ENCODE results near the gene ALDH1L2.

Gene ALDH1L2

DNA sequence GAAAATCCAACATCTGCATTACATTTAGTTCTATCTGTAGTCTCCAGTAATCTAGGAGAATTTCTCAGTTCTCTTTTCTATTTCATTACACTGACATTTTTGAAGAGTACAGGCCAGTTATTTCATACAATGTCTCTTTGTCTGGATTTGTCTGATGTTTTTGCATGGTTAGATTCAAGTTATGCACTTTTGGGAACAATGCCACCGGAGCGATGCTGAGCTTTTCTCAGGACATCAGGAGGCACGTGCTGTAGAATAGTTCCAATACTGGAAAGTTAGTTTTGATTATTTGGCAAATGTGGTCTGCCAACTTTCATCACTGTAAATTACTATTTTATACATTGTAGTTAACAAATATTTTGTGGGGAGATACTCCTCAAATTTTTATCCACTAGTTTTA lies 43.1 kb downstream of the ALDH1L2 start:
- no peak for TF ChIP-seq JUND (IDR thresholded peaks at IDR 0.05; ENCODE audit: low read depth)
- DNase-seq (ENCODE audit: low read depth in 1 of 2, low spot score in 1 of 2) = no peak
- in situ Hi-C loops (cut with HindIII; ENCODE audit: low pct_unique_long_range_greater_than_20kb, low sequenced_read_pairs) = no loop called here

DNA sequence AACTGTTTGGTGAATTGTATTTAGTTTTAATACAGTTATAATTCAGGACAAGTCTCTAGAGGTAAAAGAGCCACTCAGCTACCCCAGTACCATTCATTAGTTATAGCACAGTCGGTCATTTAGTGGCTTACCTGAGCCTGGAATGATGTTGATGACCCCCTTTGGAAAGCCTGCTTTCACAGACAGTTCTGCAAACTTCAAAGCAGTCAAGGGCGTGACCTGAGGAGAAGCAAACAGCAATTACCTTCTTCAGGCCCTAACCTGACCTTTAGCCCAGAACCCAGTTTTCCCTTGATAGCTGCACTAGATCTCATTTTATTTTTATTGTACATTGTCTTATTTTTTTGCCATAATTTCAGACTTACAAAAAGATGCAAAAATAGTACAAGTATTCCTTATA lies 43.8 kb downstream of the ALDH1L2 start:
- no peak for DNase-seq (ENCODE audit: low read depth in 1 of 2, low spot score in 1 of 2)

DNA sequence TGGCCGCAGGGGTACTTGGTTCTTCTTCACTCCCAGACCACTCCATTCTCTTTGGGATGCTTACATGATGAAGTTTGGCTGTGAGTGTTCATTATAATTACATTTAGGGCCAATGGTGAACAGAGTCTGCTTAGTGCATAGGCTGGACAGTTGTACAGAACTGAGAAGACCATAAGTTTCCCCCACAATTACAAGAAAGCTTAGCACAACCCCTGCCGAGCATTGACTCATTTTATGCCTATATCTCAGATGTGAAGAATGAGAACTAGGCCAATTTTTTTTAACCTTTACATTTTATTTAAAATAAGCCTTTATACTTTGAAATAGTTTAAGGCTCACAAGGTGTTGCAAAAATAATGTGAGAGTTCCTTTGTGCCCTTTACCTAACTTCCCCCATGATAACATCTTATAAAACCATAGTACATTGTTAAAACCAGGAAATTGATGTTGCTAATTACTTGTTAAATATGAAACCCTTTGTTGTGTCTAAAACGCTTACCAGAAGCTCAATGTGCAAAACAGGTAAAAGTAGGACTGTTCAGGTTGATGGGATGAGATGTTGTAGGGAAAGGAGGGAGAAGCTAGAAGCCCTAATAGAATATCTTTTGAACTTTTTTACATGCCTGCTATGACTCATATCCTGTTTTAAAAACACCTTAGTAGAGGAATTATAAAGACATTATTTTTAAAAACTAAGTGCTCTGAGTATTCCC lies 47.2 kb downstream of the ALDH1L2 start:
- in situ Hi-C loops (cut with HindIII; ENCODE audit: low pct_unique_long_range_greater_than_20kb, low sequenced_read_pairs) = no loop called here
- DNase-seq (ENCODE audit: low read depth in 1 of 2, low spot score in 1 of 2) = no peak
- TF ChIP-seq JUND (IDR thresholded peaks at IDR 0.05; ENCODE audit: low read depth) = no peak

More for the DNA sequence above, 43.8 kb downstream of the ALDH1L2 start:
- TF ChIP-seq JUND (IDR thresholded peaks at IDR 0.05; ENCODE audit: low read depth) = no peak
- in situ Hi-C loops (cut with HindIII; ENCODE audit: low pct_unique_long_range_greater_than_20kb, low sequenced_read_pairs) = no loop called here

DNA sequence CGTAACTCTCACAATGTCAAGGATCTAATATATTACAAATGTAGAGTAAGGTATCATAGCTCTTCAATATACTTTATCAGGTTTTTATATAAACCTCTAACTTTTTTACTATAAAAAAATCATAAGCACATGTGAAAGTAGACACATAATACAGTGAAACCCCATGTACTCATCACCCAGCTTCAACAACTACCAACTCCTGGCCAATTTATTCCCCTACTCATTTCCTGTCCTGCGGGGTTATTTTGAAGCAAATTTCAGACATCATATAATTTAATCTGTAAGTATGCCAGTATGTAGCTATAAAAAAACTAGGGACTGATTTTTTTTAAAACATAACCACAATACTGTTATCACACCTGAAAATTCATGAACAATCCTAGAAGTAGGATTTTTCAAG lies 50.4 kb downstream of the ALDH1L2 start:
- in situ Hi-C loops (cut with HindIII; ENCODE audit: low pct_unique_long_range_greater_than_20kb, low sequenced_read_pairs) = no loop called here
- DNase-seq (ENCODE audit: low read depth in 1 of 2, low spot score in 1 of 2) = no peak
- no peak for TF ChIP-seq JUND (IDR thresholded peaks at IDR 0.05; ENCODE audit: low read depth)

DNA sequence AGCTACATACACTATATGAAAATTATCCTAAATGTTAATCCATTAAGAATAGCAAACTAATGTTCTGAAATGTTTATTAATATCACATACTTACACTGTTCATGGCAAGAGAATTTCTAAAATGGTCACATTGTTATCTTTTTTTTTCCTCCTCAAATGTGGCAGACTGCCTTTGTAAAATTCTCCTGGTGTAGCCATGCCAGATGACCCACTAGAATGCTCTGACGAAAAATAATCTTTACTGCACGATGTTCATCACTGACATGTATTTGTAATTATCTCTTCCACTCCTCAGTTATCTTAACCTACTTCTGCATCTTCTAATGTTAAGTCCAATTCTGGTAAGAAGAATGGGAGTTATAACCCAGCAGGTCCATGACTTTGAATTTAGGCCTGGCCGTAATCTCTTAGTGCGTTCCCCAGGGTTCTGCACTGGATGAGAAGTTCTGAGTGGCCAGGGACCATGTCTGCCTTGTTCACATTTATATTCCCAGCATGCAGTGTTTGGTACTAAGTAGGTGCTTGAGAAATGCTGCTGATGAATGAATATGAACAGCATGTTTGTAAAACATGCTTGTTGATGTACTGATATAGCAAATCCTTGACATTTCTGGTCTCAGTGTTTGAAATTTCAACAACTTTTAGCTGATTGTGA lies 51.4 kb downstream of the ALDH1L2 start:
- no peak for DNase-seq (ENCODE audit: low read depth in 1 of 2, low spot score in 1 of 2)
- TF ChIP-seq JUND (IDR thresholded peaks at IDR 0.05; ENCODE audit: low read depth) = no peak
- in situ Hi-C loops (cut with HindIII; ENCODE audit: low pct_unique_long_range_greater_than_20kb, low sequenced_read_pairs) = no loop called here

DNA sequence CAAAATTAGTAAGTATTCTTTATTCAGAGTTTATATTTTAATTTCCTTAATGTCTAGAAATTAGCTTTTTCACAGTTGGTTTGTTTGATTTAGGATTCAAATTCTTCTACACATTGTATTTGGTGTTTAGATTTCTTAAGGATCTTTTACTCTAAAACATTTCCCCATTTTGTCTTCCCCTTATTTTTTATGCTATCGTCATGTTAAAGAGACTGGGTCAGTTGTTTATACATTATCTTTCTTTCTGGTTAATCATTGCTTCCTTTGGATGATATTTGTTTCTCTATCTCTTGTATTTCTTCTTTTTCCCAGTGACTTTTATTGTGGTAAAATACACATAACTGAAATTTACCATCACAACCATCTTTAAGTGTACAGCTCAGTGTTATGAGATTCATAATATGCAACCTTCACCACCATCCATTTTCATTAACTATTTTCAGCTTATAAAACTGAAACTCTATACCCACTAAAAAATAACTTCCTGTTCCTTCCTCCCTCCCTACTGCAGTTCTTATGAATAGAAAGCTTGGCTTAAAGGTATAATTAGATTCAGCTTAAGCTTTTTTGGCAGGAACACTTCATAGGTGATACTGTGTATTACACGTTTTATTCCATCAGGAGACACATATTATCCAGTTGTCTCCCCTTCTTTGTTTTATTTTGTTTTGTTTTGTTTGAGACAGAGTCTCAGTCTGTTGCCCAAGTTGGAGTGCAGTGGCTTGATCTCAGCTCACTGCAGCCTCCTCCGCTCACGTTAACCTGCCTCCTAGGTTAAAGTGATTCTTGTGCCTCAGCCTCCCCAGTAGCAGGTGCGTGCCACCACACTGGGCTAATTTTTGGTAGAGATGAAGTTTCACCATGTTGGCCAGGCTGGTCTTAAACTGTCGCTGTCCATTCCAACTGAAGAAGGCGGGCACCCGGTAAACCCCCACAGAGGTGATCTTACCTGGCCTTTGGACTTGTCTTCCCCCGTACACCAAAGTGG lies 53.1 kb downstream of the ALDH1L2 start:
- in situ Hi-C loops (cut with HindIII; ENCODE audit: low pct_unique_long_range_greater_than_20kb, low sequenced_read_pairs) = no loop called here
- no peak for TF ChIP-seq JUND (IDR thresholded peaks at IDR 0.05; ENCODE audit: low read depth)
- DNase-seq (ENCODE audit: low read depth in 1 of 2, low spot score in 1 of 2) = no peak

DNA sequence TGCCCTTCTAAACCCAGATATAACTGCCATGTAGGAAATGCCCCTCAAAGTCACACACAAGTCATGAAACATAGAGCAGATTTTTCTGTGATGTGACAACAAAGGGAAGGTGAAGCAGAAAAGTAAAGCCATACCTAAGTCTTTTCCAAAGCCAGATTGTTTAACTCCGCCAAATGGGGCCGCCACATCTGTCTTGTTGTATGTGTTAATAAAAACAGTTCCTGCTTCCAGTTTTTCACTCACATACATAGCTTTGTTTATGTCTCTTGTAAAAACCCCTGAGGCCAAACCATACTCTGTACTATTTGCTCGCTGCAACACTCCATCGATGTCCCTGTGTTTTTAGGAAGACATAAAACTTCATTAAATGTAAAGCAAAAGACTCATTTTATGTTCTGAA lies 57.8 kb downstream of the ALDH1L2 start:
- peak in 1 of 2 experiments; percentile 20 for DNase-seq (ENCODE audit: low read depth in 1 of 2, low spot score in 1 of 2)
- in situ Hi-C loops (cut with HindIII; ENCODE audit: low pct_unique_long_range_greater_than_20kb, low sequenced_read_pairs) = no loop called here
- TF ChIP-seq JUND (IDR thresholded peaks at IDR 0.05; ENCODE audit: low read depth) = no peak

DNA sequence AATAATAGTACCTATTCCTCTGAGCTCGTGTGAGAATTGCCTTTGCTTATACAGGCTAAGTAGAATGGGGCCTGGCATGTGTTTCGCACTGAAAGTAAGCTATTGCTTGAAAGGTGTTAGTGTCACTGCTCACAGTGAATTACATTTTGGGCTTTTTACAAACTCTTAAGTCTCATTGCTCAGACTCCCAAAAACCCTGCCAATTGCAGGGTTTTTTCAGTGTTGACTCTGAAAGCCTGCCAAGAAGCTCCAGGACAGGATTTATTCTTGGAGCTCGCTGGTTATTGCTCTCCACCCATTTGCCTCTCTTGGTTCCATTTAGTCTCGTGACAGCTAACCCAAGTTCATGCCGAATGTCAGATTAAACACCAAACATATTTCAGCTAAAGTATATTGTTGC lies 58.4 kb downstream of the ALDH1L2 start:
- in situ Hi-C loops (cut with HindIII; ENCODE audit: low pct_unique_long_range_greater_than_20kb, low sequenced_read_pairs) = no loop called here
- DNase-seq (ENCODE audit: low read depth in 1 of 2, low spot score in 1 of 2) = peak in 1 of 2 experiments; percentile 18
- no peak for TF ChIP-seq JUND (IDR thresholded peaks at IDR 0.05; ENCODE audit: low read depth)

DNA sequence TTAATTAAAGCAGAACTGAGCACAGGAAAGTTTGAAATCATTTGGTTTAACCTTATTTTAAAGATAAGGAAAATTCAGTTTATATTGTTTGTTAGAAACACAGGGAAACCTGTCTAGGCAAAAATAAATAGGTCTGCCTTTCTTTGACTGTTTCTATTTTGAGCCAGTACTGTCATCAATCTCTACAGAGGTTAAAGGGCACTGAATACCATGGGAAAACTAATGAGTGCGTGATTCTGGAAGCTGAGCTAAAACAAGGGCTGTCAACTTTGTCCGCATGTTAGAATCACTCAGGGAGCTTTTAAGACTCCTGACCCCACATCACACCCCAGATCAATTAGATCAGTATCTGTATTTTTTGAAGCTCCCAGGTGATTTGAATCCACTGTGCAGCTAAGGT lies 59.3 kb downstream of the ALDH1L2 start:
- no peak for TF ChIP-seq JUND (IDR thresholded peaks at IDR 0.05; ENCODE audit: low read depth)
- DNase-seq (ENCODE audit: low read depth in 1 of 2, low spot score in 1 of 2) = no peak
- in situ Hi-C loops (cut with HindIII; ENCODE audit: low pct_unique_long_range_greater_than_20kb, low sequenced_read_pairs) = no loop called here

DNA sequence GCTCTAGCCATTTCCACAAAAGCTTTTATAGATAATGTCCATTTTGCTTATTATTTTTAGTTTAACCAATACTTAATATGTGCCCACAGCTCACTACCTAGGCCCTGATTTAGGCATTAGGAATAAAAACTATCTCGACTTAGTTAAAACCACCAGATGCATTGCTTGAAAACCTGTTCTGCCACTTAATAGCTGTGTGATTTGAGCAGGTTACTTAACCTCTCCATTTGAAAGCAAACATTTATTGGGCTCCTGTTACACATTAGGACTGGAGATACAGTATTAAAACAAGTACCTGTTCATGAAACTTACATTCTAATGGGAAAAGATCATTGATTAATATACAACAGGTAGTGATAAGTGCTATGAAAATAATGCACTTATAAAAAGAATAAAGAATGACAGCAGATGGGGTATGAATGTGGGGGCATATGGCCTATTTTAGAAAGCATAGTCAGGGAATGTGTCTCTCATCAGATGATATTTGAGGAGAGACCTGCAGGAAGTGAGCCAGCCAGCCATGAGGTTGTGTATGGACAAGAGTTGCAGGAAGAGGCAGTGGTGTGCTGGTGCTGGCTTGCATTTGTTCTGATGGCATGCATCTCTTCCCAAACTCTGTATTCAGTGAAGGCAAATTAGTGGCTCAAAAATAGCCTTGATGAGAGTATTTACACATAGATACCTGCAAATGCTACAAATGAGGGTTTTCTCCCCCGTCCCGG lies 63.9 kb downstream of the ALDH1L2 start:
- no peak for TF ChIP-seq JUND (IDR thresholded peaks at IDR 0.05; ENCODE audit: low read depth)
- peak in 1 of 2 experiments; percentile 43 for DNase-seq (ENCODE audit: low read depth in 1 of 2, low spot score in 1 of 2)
- in situ Hi-C loops (cut with HindIII; ENCODE audit: low pct_unique_long_range_greater_than_20kb, low sequenced_read_pairs) = no loop called here

DNA sequence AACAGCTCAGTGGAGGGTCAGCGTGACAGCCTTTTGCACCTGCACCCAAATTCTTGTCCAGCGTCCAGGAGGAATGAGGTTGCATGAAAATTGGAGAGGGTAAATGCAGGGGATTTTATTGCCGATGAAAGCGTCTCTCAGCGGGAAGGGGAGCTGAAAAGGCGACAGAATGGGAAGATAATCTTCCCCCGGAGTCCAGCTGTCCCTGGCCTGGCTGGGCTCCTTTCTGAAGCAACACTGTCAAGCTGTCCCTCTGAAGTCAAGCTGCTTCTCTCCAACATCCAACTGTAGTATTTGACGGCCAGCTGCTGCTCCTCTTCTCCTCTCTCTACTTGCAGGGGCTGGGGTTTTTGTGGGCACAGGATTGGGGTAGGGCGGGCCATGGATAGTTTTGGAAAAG lies 65.5 kb downstream of the ALDH1L2 start:
- DNase-seq (ENCODE audit: low read depth in 1 of 2, low spot score in 1 of 2) = no peak
- in situ Hi-C loops (cut with HindIII; ENCODE audit: low pct_unique_long_range_greater_than_20kb, low sequenced_read_pairs) = no loop called here
- no peak for TF ChIP-seq JUND (IDR thresholded peaks at IDR 0.05; ENCODE audit: low read depth)

DNA sequence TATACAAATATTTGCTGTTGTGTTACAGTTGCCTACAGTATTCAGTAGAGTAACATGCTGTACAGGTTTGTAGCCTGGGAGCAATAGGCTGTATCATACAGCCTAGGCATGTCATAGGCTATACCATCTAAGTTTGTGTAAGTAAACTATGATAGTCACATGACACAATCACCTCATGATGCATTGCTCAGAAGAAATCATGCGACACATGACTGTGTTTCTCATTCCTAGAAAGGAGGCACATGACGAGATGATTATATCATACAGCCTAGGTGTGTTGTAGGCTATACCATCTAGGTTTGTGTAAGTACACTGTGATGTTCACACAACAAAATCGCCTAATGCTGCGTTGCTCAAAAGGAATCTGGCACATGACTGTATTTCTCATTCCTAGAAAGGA lies 66.2 kb downstream of the ALDH1L2 start:
- DNase-seq (ENCODE audit: low read depth in 1 of 2, low spot score in 1 of 2) = no peak
- in situ Hi-C loops (cut with HindIII; ENCODE audit: low pct_unique_long_range_greater_than_20kb, low sequenced_read_pairs) = no loop called here
- TF ChIP-seq JUND (IDR thresholded peaks at IDR 0.05; ENCODE audit: low read depth) = no peak
